NCI-H524 treated with DMSO at 0.1 percent for 48 hours (cell line): Measurements from ENCODE around the gene AIG1.
"Not testable (repeated sequence)": the region's sequence is repeated elsewhere in the genome, so short reads cannot be mapped to it uniquely, and the experiment has no call there.

Source experiments
- DNase-seq: peaks from one replicate; lab custom pipeline; 2025; lab: John Stamatoyannopoulos, UW

The AIG1 gene

DNA sequence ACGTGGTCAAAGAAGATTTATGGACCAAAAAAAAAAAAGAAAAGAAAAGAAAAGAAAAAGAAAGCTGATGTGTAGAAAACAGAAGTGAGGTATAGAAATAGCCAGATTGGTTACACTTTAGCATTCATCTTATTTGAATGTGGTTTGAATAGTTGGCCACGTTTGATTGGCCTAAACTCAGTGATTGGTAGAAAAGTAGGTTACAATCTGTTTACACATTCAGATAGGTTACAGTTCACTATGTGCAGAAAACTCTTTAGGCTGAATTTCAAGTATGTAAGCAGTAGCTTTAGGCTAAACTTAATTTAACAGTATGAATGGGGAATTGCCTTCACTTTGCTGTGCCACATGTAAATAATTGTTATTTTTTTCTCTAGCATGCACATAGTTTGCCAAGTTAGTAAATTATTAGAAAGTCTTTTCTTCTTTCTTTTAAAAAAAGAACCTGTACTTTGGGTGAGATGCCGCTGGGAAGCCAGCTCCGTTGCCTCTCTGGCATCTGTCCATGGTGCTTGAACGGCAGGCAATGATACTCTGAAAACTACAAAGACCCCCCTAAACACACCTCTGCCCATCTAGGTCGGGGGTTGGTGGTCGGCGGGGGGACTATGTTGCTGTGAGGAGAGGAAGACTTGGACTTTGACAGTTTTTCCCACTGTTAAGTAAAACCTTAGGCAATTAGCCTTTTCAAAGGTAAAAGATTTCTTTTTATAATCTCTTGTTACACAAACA, 173.0 kb downstream of the AIG1 start:
- no peak for DNase-seq

DNA sequence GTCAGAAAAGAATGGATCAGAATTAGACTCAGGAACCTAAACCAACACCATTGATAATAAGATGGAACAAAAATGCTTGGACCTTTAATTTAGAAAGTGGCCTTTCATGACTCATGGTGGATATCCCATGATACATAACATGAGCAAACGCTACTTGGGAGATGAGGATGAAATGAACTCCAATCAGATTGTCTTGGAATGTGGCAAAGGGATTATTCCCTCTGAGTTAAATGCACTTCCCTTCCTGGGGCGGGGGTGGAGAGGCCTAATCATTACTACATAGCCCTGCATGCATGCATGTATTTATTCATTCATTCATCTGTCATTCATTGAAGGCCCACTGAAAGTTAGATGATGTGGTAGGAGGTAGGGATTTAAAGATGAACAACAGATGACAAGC, 174.0 kb downstream of the AIG1 start:
- no peak for DNase-seq

DNA sequence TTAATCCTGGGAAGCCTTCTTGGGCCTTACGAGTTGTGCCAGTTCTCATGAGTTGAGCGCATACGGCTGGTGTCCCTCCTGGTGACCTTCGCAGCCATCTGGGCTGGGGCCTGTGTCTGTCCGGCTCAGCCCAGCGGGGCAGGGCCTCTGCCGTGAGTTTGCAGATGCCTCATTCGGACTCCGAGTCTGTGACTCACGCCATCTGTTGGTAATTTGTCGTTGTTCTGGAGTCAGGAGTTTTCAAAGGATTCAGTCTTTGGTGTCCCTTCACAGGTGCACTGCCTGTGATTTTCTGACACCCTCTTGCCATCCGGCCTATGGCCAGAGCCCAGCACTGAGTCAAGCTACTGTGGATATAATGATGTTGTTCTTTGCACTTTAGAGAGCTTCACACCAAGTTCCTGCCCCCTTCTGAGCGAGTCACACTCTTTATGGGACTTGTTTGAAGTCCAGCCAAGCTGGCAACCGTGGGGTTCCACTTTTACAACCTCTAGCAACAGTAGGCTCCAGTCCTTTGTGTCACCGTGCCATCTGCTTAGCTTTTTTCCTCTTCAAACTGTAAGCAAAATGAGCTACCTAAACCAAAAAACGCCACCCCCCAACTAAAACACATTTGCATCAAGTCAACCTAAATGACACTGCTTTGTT, 175.6 kb downstream of the AIG1 start:
- DNase-seq, result peak; percentile 11

DNA sequence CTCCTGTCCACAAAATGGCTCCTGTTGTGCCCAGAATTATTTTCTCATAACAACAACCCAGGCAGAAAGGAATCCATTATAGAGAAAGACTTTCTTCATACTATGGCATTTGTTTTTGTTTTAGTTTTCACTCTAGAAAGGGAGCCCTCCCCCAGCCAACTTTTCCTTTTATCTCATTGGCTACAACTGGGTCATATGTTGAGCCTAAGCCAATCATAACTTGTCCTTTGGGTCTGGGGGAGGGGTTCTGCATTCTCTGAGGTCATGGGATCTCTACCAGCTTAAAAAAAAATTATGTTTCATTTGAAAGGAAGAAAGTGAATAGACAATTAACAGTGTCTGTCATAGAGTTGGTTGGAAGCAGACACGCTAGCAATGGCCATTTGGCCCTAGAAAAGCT, 177.6 kb downstream of the AIG1 start:
- no peak for DNase-seq

DNA sequence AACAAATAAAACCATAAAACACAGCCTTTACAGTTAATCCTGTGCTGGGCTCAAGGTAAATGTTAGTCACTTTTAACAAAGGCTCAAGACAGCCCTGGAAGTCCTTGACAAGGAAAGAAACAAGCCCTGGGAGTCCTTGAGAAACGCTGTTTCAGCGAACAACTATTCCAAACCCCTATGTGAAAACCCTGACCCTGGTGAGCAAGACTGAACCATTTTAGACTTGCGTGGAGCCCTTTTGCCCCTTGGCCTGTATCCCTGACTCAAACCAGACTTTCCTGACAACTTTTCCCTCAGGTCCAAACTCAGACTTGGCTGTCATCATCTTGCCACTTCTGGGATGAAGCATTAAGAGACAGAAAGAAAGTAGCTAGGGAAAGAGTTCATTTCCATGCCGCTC, 180.4 kb downstream of the AIG1 start:
- DNase-seq, result no peak

DNA sequence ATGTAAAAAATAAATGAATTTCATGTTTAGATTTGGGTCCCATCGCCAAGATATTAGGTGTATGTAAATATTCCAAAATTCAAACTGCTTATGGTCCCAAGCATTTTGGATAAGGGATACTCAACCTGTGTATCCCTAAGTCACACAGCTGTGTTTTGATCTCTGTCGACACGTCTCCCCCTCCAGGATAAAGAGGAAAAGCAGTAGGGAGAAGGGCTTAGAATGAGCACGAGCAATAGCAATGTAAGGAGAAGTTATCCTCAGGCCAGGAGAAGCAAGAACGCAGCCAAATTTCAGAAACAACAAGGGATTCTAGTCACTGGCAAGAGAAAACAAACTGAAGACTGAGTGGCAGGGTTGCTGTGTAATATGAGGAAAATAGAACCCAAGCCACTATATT, 181.2 kb downstream of the AIG1 start:
- DNase-seq, result no peak

DNA sequence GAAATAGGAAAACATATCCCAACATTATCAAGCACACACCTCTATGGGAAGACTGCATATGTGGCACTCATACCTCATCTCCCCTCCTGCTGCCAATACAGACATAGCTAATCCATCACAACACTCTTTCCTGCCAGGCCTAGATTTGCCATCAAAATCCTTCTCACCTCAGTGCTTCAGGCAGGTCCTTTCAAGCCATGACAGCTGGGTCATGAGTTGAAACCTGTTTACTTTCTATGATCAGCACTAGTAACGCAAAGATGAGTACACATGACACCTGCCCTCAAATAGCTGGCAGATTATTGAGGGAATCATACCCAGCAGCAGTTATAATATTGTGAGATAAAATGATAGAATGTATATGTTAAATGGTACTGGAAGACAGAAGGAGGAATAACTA, 183.1 kb downstream of the AIG1 start:
- no peak for DNase-seq

DNA sequence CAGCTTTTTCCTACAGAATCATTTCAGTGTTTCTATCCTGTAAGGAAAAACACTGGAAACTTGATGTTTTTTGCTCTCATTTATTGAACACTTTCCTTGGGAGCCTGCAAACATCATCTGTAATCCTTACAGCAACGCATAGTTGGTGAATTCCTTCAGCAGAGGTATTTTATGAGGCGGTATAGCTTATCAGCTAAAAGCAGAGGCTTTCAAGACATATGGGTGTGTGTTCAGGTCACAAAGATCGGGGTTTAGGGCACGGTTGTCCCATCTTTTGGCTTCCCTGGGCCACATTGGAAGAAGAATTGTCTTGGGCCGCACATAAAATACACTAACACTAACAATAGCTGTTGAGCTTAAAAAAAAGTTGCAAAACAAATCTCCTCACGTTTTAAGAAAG, 185.0 kb downstream of the AIG1 start:
- DNase-seq, result no peak

DNA sequence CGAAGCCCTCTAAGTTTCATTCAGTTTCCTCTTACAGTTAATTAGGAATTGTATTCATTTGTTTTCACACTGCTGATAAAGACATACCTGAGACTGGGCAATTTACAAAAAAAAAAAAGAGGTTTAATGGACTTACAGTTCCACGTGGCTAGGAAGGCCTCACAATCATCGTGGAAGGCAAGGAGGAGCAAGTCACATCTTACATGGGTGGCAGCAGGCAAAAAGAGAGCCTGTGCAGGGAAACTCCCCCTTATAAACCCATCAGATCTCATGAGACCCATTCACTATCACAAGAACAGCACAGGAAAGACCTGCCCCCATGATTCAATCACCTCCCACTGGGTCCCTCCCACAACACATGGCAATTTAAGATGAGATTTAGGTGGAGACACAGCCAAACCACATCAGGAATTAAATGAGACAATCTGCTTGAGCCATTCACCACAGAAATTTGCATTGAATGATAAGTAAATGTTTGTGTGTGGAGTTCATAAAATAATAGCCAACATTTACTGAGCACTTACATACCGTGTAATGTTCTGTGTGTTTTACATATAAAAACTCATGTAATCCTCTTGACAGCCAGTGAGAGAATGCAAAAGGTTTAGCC, 185.6 kb downstream of the AIG1 start:
- DNase-seq, result not testable (repeated sequence)

DNA sequence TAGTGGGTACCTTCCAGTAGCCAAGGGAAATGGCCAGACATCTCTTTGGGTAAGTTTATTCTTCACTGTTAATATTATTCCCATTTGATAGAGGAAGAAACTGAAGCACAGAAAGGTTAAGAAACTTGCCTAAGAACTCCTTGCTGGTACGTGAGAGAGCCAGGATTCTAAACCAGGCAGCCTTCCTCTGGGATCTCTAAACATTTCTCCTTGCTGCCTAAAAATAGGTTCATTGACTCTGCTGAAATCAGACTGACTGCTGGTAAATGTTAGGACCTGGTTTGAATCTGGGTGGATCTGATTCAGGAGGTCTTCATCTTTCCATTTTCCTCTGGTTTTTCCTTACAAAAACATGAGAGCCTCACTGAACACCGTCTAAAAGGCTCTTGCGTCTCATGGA, 186.9 kb downstream of the AIG1 start:
- no peak for DNase-seq

DNA sequence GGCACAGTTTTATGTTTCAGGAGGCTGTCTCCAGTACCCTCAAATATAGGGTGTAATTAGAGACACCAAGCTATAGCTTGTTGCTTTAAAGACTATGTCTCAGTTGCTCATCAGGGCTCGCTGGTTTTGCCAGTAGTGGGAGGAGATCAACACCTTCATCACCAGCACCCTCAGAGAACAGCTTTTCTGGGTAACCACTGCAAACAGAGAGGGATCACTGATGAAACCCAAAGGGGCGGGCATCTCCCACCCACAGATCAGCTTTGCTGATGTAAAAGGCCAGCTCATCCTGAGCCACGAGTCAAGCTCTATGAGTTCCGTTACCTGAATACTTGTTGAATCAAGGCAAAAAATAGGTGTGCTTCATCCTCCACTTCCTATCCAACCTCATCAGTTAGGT, 187.7 kb downstream of the AIG1 start:
- DNase-seq, result no peak

DNA sequence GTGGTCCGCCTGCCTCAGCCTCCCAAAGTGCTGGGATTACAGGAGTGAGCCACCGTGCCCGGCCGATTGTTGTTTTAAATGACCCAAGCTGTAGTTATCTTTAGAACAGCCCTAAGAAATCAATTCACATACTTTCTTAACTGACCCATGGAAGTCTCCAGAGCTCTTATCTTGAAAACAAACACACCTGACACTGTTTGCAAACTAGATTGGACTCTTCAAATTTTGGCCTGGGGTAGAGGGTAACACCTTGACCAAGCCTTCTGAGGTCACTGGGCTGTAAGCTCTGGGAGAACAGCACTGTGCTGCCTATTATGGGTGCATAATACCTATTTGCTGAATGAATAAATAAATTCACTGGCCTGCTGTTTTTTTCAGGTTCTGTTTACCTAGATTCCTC, 190.6 kb downstream of the AIG1 start:
- DNase-seq, result no peak

DNA sequence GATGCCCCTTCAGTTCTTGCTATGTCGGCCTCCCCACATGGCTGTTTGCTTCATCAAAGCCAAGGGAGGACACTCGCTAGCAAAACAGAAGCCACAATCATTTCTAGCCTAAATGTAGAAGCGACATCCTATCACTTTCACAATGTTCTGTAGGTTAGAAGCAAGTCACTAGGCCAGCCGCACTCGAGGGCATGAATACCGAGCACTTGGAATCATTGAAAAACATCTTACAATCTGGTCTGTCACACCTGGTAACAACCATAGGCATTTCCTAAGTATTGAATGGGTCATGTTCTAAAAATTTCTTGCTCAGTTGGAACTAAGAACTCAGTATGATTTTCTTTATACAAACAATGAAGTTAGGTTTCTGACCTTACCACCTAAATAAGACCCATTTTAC, 192.3 kb downstream of the AIG1 start:
- DNase-seq, result no peak

DNA sequence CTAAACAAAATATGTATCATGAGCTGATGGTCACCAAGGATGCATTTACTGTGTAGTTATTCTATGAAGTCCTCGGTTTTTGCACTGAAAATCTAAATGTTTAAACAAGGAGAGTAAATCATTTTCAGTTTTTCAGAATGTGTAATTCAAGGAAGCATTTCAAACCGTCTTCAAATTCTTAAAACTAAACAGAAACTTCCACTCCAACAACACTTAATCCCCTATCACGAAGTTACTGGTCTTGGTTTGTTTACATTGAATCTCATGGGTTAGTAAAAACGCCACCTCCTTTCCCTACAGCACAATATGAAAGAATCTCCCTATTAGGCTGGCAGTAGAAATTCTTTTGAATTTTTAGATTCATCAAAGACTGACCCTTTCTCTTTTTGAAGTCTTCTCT, 192.9 kb downstream of the AIG1 start:
- DNase-seq, result no peak

DNA sequence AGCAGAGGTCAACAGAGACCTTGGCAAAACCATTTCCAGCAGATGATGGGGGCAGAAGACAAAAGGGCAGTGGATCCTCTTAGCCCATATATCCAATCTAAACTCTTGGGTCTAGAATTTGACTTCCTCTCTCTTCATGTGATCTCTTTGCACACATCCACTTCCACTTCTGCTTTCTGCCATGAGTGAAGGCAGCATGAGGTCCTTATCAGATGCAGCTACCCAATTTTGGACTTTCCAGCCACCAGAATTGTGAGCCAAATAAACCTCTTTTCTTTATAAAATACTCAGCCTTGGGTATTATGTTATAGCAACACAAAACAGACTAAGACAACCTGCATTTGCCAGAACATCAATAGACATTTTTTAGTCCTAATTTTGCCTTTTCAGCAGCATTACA, 198.3 kb downstream of the AIG1 start:
- no peak for DNase-seq

DNA sequence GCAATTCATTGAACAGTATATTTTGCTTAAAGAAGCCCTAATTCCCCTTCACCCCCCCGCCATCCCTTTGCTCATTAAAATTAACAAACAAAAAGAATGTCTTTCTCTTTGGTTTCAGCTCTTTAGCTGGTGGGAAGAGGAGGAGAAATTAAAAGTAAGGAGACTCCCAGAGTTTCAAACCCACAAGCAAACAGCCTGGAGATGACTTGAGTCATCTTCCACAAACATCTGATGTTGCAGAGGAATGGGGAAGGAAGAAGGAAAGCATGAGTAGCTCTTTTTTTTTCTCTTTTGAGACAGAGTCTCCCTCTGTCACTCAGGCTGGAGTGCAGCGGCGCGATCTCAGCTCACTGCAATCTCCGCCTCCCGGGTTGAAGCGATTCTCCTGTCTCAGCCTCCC, 200.2 kb downstream of the AIG1 start:
- DNase-seq, result no peak

DNA sequence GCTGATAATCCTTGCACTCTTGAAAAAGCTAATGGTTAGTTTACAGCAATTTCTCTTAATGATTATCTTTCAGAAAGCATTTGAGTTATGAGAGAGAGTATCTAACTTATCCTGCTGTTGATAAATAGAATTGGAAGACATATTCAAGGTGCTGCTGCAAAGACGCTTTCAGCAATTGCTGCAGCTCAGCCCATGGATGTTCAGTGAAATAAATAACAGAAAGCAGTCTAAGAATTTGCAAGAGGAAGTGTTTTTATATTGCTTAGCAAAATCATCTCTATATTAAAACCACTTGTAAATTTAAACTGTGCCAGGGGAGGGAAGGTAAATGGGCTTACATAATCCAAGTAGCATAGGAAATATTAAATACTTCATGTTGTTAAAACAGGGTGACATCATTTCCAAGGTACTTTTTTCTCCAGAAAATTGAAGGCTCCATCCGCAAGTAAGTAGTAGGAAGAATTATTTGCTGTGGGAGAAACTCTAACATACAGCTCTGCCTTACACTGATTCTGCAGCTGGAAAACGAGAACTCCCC, 201.3 kb downstream of the AIG1 start:
- no peak for DNase-seq

DNA sequence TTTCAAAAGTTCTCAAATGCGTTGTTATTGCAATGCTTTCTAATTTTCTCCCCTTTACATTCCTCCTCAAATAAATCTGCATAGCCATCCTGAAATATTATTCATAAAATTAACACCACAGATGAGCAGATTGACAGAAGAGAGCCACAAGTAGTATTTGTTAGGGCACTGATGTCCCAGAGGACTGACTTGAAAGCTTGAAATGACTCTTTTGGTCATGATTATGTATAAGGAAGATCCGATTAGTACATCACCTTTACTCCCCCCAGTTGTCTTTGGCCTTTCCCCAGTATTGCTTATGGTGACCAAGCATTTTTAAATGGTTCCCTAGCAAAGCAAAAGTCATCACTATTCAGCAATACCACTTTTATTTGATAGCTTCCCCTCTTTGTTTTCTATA, 202.2 kb downstream of the AIG1 start:
- DNase-seq, result no peak

DNA sequence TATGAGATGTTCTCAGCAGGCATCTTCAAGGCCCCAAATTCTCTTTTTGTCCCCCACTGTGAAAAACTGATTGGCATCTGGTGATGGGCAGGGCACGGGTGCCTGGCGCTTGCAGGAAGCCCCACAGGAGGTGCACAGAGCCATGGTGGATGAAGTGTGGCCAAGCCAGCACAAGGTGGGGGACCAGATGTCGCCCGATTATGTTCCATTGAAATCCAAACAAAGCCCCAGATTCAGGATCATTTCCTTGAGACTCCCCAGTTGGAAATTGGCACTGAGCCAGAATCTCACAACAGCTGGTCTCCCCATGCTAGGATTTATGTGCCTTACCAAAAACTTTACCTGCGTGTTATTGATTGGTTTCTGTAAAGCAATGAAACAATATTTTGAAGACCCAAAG, 203.7 kb downstream of the AIG1 start:
- DNase-seq, result peak; percentile 96

DNA sequence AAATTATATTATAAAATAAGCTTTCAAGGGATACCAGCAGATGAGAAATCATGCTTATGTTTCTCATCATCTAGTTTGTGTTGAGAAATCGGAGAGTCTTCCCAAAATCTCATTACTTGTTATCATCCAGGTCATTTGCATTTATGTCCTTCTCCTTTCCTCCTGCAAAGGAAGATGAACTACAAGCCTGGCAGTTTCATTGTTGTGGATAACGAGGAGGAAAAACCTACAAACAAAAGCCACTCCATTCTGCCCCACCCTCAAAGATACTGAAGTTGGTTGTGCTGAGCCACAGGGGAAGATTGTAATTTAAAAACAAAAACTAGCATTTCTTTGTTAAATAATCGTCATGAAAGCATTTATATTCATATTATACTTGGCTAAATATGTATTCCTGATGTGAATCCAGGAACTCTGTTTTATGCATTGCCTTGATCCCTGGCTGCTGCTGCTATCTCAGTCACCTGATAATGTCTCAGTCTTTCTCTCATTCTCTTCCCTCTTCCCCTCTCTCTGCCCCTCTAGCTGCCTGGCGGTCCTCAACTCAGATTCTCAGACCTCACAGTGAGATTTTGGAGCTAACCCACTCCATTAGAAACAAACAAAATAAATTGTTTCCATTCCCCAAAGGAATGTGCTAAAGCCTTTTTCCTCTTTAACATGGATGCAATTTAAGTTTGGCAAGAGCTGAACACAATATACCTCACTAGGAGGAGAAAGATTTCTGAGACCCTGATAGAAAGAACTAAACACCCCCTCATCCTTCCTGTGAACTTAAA, 204.5 kb downstream of the AIG1 start:
- no peak for DNase-seq

DNA sequence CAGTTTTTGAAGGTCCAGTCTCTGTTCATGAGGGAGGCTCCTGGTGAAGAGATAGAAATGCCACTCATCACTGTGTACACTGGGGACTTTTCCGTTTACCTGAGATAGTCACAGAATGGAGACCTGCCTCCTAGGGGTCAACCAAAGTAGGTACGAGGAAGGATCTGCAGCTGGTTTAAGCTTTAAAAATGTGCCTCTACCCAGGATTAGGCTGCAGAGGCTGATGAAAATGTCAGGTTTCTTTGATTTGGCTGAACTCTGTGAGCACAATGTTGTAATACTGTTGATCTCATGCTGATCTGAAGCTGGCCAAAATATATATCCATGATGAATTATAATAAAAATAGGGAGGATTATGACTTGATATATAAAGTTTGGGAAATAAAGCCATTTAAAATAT, 207.1 kb downstream of the AIG1 start:
- no peak for DNase-seq

DNA sequence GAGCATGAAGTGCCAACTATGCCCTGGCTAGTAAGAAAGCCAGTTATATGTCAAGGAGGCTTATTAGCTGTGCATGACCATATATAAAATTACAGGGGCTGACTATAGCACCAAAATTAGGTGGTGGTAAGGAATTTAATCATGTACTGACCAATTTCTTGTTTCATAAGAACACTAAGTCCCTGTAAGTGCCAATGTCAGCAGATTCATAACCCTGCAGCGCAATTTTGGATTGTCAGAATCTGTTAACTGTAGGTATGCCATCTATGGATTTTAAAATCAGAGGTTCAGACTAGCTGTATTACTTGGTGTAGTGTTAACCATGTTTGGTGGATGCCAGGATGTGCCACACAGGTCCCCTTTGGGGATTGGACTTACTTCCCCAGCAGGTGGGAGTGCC, 207.8 kb downstream of the AIG1 start:
- DNase-seq, result no peak

DNA sequence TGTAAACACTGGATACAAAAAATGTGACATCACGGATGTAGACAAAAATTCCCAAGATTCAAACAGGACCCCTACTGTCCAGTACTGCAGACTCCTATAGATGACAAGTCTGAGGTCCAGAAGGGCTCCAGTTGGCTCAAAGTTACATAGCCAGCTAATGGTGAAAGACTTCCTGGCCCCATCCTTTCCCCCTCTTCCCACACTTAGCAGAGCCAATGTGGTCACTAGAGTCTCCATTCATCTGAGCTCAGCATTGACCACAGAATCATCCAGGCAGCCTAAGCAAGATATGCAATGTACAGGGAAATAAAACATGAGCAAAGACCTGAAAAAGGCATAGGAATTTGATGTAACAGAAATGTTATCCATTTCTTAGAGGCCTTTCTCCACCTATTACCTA, 209.3 kb downstream of the AIG1 start:
- DNase-seq, result no peak
